Stimulated activated effector memory CD8-positive, alpha-beta T cell treated with anti-CD3 and anti-CD28 coated beads, Interleukin-12 subunit alpha, Interleukin-12 subunit beta, amount 100 ng/mL, for 72 hours (primary cell): Measurements from ENCODE around the gene PXMP4.

Source experiments
- ATAC-seq: fragments of 150-1000 bp; cut with Tn5 transposase; 2 replicates; pipeline ENCODE4 v1.10.0; 2021
- DNase-seq, 2 donors: peaks; one replicate each; pipeline ENCODE4 v3.0.0; 2021 to 2022; ENCODE audit warnings: low spot score in 2 of 2
- H3K27ac Mint-ChIP-seq: one replicate; pipeline ENCODE4 v1.8.0; 2022; ENCODE audit warnings: mild to moderate bottlenecking, mixed read lengths
- H3K36me3 Mint-ChIP-seq: one replicate; pipeline ENCODE4 v1.8.0; 2022; ENCODE audit warnings: mild to moderate bottlenecking, mixed read lengths
- H3K4me1 Mint-ChIP-seq: one replicate; pipeline ENCODE4 v1.8.0; 2022; ENCODE audit warnings: mixed read lengths
- H3K4me3 Mint-ChIP-seq: one replicate; pipeline ENCODE4 v1.8.0; 2022; ENCODE audit warnings: mild to moderate bottlenecking, mixed read lengths
- H3K9me3 Mint-ChIP-seq: one replicate; pipeline ENCODE4 v1.8.0; 2022; ENCODE audit warnings: mixed read lengths

The PXMP4 gene

GRCh38 chr20:33744181-33744580 lies 24.1 kb upstream of the PXMP4 start:
- no peak for ATAC-seq
- Mint-ChIP-seq H3K9me3 (no peaks in the 10 kb centered on the region), H3K27ac (no peak overlapping the region), H3K4me3 (no peak overlapping the region), H3K36me3 (peaks cover 29% of the 10 kb centered on the region), H3K4me1 (no peaks in the 10 kb centered on the region)
- no peak for DNase-seq

- H3K36me3 Mint-ChIP-seq = no peaks in the 10 kb centered on the region
- DNase-seq (no peak), ATAC-seq (no peak)
- H3K27ac Mint-ChIP-seq = no peak overlapping the region
- no peak overlapping the region for H3K4me3 Mint-ChIP-seq
- H3K9me3 Mint-ChIP-seq = peaks cover 4% of the 10 kb centered on the region
- H3K4me1 Mint-ChIP-seq = peaks cover 6% of the 10 kb centered on the region
These were observed 20.1 kb upstream of the PXMP4 start for GRCh38 chr20:33740189-33740588.

- Mint-ChIP-seq H3K4me3 (no peak overlapping the region), H3K4me1 (peaks cover 6% of the 10 kb centered on the region), H3K9me3 (peaks cover 4% of the 10 kb centered on the region), H3K27ac (no peak overlapping the region), H3K36me3 (no peaks in the 10 kb centered on the region)
- DNase-seq (no peak), ATAC-seq (no peak)
These were observed 19.4 kb upstream of the PXMP4 start for GRCh38 chr20:33739493-33739892.

GRCh38 chr20:33736962-33737361 lies 16.9 kb upstream of the PXMP4 start:
- H3K4me3 Mint-ChIP-seq = no peak overlapping the region
- no peak for ATAC-seq
- H3K4me1 Mint-ChIP-seq = peaks cover 24% of the 10 kb centered on the region
- no peak overlapping the region for H3K27ac Mint-ChIP-seq
- H3K9me3 Mint-ChIP-seq = peaks cover 4% of the 10 kb centered on the region
- H3K36me3 Mint-ChIP-seq = no peaks in the 10 kb centered on the region
- DNase-seq = no peak

- ATAC-seq (no peak), DNase-seq (no peak)
- peaks cover 4% of the 10 kb centered on the region for H3K9me3 Mint-ChIP-seq
- peak overlapping the region; percentile 53 for H3K27ac Mint-ChIP-seq
- peak overlapping the region; percentile 82 for H3K4me3 Mint-ChIP-seq
- peaks cover 34% of the 10 kb centered on the region for H3K4me1 Mint-ChIP-seq
- H3K36me3 Mint-ChIP-seq = peaks cover 11% of the 10 kb centered on the region
These were observed 13.8 kb upstream of the PXMP4 start for GRCh38 chr20:33733654-33734576.

- Mint-ChIP-seq H3K36me3 (peaks cover 11% of the 10 kb centered on the region), H3K4me3 (peak overlapping the region; percentile 82), H3K4me1 (peaks cover 29% of the 10 kb centered on the region), H3K27ac (peak overlapping the region; percentile 95), H3K9me3 (peaks cover 4% of the 10 kb centered on the region)
- ATAC-seq (peak; percentile 76), DNase-seq (peak; percentile 73 to 94)
These were observed 12.3 kb upstream of the PXMP4 start for GRCh38 chr20:33732166-33732970.

GRCh38 chr20:33731693-33732165 lies 11.6 kb upstream of the PXMP4 start, which contains the start of gene ZNF341:
TSS of gene ZNF341 (plus strand) at chr20:33731996. CDS start at chr20:33732022, 26 bp downstream.
- DNase-seq (peak; percentile 88 to 92), ATAC-seq (peak; percentile 87)
- Mint-ChIP-seq H3K4me3 (peak within 1 kb of the TSS; percentile 82), H3K9me3 (peaks cover 2% of the 10 kb centered on the region), H3K4me1 (peaks cover 29% of the 10 kb centered on the region), H3K36me3 (peaks cover 11% of the 10 kb centered on the region), H3K27ac (peak within 1 kb of the TSS; percentile 95)

- DNase-seq (no peak), ATAC-seq (no peak)
- peak overlapping the region; percentile 95 for H3K27ac Mint-ChIP-seq
- peak overlapping the region; percentile 82 for H3K4me3 Mint-ChIP-seq
- H3K36me3 Mint-ChIP-seq = peaks cover 11% of the 10 kb centered on the region
- H3K9me3 Mint-ChIP-seq = no peaks in the 10 kb centered on the region
- H3K4me1 Mint-ChIP-seq = peaks cover 29% of the 10 kb centered on the region
These were observed 11.0 kb upstream of the PXMP4 start for GRCh38 chr20:33730946-33731692.

- ATAC-seq = no peak
- peaks cover 11% of the 10 kb centered on the region for H3K36me3 Mint-ChIP-seq
- no peak overlapping the region for H3K27ac Mint-ChIP-seq
These were observed 9.0 kb upstream of the PXMP4 start for GRCh38 chr20:33729101-33729500.

GRCh38 chr20:33728463-33728862 lies 8.4 kb upstream of the PXMP4 start:
- H3K36me3 Mint-ChIP-seq = peaks cover 11% of the 10 kb centered on the region
- H3K27ac Mint-ChIP-seq = no peak overlapping the region
- peaks cover 18% of the 10 kb centered on the region for H3K4me1 Mint-ChIP-seq
- no peak overlapping the region for H3K4me3 Mint-ChIP-seq
- ATAC-seq (no peak), DNase-seq (no peak)
- no peaks in the 10 kb centered on the region for H3K9me3 Mint-ChIP-seq

More at GRCh38 chr20:33729101-33729500, 9.0 kb upstream of the PXMP4 start:
- Mint-ChIP-seq H3K9me3 (no peaks in the 10 kb centered on the region), H3K4me3 (no peak overlapping the region), H3K4me1 (peaks cover 24% of the 10 kb centered on the region)
- DNase-seq = no peak

- Mint-ChIP-seq H3K9me3 (no peaks in the 10 kb centered on the region), H3K4me3 (no peak overlapping the region), H3K27ac (no peak overlapping the region), H3K36me3 (peaks cover 11% of the 10 kb centered on the region), H3K4me1 (peaks cover 15% of the 10 kb centered on the region)
- DNase-seq (no peak), ATAC-seq (no peak)
These were observed 7.7 kb upstream of the PXMP4 start for GRCh38 chr20:33727806-33728205.

- Mint-ChIP-seq H3K36me3 (peaks cover 11% of the 10 kb centered on the region), H3K4me3 (no peak overlapping the region), H3K27ac (no peak overlapping the region), H3K9me3 (no peaks in the 10 kb centered on the region), H3K4me1 (peaks cover 10% of the 10 kb centered on the region)
- ATAC-seq (no peak), DNase-seq (no peak)
These were observed 7.0 kb upstream of the PXMP4 start for GRCh38 chr20:33727115-33727479.

GRCh38 chr20:33725607-33726264 lies 5.6 kb upstream of the PXMP4 start:
- ATAC-seq (no peak), DNase-seq (no peak)
- H3K9me3 Mint-ChIP-seq = no peaks in the 10 kb centered on the region
- no peak overlapping the region for H3K27ac Mint-ChIP-seq
- H3K36me3 Mint-ChIP-seq = peaks cover 1% of the 10 kb centered on the region
- no peak overlapping the region for H3K4me3 Mint-ChIP-seq
- H3K4me1 Mint-ChIP-seq = peaks cover 5% of the 10 kb centered on the region

GRCh38 chr20:33724439-33725094 lies 4.5 kb upstream of the PXMP4 start:
- Mint-ChIP-seq H3K4me3 (no peak overlapping the region), H3K36me3 (peaks cover 6% of the 10 kb centered on the region), H3K4me1 (peaks cover 14% of the 10 kb centered on the region), H3K9me3 (peaks cover 2% of the 10 kb centered on the region), H3K27ac (no peak overlapping the region)
- DNase-seq (no peak), ATAC-seq (no peak)
